Measurements from ENCODE around the gene GOLGA8H.
A peak's percentile ranks its signal among the peaks of the same experiment; 100 is the strongest.
"Not testable (repeated sequence)": the region's sequence is repeated elsewhere in the genome, so short reads cannot be mapped to it uniquely, and the experiment has no call there.

Gene GOLGA8H, protein sequence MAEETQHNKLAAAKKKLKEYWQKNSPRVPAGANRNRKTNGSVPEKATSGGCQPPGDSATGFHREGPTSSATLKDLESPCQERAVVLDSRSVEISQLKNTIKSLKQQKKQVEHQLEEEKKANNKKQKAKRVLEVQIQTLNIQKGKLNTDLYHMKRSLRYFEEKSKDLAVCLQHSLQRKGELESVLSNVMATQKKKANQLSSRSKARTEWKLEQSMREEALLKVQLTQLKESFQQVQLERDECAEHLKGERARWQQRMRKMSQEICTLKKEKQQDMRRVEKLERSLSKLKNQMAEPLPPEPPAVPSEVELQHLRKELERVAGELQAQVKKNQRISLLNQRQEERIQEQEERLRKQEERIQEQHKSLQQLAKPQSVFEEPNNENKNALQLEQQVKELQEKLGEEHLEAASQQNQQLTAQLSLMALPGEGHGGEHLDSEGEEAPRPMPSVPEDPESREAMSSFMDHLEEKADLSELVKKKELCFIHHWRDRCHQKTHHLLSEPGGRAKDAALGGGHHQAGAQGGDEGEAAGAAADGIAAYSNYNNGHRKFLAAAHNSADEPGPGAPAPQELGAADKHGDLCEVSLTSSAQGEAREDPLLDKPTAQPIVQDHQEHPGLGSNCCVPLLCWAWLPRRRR

DNA sequence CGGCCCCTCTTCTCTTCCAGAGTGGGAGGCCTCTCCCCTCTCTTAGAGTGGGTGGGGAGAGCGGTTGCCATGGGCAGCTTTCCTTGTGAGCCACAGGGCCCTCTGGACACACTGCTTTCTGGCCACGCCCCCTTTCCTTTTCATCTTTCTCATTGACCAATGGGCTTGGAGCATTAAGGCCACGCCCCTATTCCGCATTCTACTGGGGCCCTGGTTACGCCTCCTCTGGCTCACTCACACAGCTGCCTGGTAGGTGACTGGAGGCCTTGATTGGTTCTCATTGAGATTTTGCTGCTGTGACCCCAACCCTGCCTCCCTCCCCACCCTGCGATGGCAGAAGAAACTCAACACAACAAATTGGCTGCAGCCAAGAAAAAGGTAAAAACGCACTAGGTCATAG lies at the start of gene GOLGA8H:
Gene GOLGA8H, plus strand, starts transcription at position 233 of the 400 bp plus-strand sequence. Its CDS starts 98 bp downstream, at position 331.
- in situ Hi-C loops (cut with HindIII; ENCODE audit: low sequenced_read_pairs); DNase-seq (ENCODE audit: low read depth, low spot score); H3K4me3 ChIP-seq (ENCODE audit: low read depth, low read length): not testable (repeated sequence)

DNA sequence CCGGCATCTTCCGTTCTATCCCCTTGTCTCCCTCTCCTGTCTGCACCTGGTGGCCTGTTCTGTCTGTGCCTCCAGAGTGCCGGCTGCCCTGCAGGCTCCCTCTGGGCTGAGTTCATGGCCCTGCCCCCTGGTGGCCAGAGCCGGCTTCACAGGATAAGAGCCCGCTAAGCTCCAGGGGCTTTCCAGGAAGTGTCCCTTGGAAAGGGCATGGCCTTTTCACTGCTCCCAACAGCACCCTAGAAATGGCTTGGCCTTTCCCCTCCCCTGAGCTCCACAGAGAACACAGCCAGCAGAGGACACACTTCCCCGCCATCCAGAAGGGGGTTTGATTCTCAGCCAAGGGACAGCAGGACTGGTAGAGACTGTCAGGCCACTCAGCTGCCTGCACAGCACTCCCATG lies 36.9 kb upstream of the GOLGA8H start:
- H3K4me3 ChIP-seq (ENCODE audit: low read depth, low read length); DNase-seq (ENCODE audit: low read depth, low spot score); in situ Hi-C loops (cut with HindIII; ENCODE audit: low sequenced_read_pairs): not testable (repeated sequence)

DNA sequence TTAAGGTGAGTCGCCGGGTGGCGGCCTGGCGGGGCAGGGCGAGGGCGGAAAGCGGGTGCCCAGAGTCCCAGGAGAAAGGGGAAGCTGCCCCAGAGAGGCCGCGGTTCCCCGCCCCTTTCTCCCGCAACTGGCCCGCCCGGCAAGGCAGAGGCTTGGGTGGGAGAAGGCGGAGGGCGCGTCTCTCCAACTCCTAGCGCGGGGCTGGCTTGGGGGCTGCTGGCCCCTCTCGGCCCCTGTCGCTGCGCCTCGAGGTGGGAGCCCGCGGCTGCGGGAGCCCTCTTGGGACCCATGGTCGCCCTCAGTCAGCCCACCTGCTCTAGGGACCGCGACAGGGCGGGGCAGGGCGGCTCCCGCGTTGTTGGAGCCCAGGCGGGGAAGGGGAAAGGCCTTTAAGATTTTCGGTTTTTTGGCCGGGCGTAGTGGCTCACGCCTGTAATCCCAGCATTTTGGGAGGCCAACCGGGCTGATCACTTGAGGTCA lies 30.8 kb upstream of the GOLGA8H start:
- H3K4me3 ChIP-seq (ENCODE audit: low read depth, low read length); in situ Hi-C loops (cut with HindIII; ENCODE audit: low sequenced_read_pairs); DNase-seq (ENCODE audit: low read depth, low spot score): not testable (repeated sequence)

DNA sequence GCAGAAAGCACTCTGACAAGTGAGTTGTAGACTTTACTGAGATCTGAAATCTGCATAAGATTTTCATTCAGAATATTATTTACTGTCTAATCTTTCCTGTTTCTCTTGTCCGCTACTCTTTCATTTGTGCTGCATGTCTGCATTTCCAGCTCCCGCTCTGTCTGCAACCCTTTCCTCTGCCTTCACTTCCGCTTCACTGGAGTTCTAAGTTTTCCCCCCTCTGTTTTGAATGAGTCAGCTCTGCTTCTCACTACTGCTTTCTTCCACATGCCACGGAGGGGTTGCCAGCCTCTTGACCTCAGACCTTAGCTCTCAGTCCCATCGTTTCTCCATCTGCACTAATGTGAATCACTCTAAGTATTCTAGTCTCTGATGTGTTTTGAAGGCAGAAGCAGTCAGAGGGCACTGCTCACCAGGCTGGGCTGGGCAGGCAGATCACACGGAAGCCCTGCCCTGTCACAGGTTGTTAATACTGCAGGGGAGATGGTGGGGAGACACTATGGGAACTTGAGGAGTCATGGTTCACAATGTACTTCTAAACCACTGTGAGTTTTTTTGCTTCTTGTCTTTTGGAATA lies 24.3 kb upstream of the GOLGA8H start:
- in situ Hi-C loops (cut with HindIII; ENCODE audit: low sequenced_read_pairs), result not testable (repeated sequence)

DNA sequence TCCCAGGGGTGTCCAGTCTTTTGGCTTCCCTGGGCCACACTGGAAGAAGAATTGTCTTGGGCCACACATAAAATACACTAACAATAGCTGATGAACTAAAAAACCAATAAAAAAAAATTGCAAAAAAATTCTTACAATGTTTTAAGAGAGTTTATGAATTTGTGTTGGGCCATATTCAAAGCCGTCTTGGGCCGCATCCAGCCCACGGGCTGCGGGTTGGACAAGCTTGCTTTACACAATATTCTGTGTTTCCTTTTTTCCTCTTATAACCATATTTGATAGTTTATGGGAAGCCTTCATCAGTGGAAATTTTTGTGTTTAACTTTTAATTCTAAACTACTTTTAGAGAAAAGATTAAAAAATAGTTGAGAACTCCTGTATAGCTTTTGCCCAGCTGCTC lies 23.1 kb upstream of the GOLGA8H start:
- in situ Hi-C loops (cut with HindIII; ENCODE audit: low sequenced_read_pairs); H3K4me3 ChIP-seq (ENCODE audit: low read depth, low read length); DNase-seq (ENCODE audit: low read depth, low spot score): not testable (repeated sequence)

More for the DNA sequence above, 24.3 kb upstream of the GOLGA8H start:
- DNase-seq (ENCODE audit: low read depth, low spot score); H3K4me3 ChIP-seq (ENCODE audit: low read depth, low read length): not testable (repeated sequence)

DNA sequence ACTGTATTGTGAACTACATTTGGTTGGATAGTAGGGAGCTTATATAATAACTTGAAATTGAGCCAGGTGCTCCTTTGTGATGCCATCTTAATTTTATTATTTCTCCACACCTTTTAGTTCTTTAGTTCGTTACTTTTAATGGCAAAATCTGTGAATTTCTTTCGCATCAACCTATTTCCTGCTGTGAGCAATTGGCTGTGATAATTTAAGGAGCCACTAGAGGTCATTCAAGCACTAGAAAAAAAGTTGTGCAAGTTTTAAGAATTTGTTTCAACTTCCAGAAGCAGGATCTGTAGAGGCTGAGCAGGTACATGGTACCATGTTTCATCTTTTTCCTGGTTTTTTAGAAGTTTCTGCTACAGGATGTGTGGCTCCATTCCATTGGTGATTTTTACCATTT lies 4.9 kb upstream of the GOLGA8H start:
- in situ Hi-C loops (cut with HindIII; ENCODE audit: low sequenced_read_pairs); DNase-seq (ENCODE audit: low read depth, low spot score): not testable (repeated sequence)

DNA sequence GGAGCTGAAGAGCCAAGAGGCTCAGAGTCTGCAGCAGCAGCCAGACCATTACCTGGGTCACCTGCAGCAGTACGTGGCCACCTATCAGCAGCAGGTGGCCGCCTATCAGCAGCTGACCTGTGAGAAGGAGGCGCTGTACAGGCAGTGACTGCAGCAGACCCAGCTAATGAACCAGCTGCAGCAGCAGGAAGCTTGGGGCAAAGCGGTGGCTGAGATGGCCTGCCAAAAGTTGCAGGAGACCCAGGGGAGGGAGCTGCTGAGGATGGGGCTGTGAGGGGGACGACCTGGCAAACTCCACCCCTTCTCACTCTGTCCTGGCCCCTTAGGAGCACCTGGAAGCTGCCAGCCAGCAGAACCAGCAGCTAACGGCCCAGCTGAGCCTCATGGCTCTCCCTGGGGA lies 8.4 kb downstream of the GOLGA8H start:
- H3K4me3 ChIP-seq (ENCODE audit: low read depth, low read length); in situ Hi-C loops (cut with HindIII; ENCODE audit: low sequenced_read_pairs); DNase-seq (ENCODE audit: low read depth, low spot score): not testable (repeated sequence)

More for the DNA sequence above, 4.9 kb upstream of the GOLGA8H start:
- not testable (repeated sequence) for H3K4me3 ChIP-seq (ENCODE audit: low read depth, low read length)

DNA sequence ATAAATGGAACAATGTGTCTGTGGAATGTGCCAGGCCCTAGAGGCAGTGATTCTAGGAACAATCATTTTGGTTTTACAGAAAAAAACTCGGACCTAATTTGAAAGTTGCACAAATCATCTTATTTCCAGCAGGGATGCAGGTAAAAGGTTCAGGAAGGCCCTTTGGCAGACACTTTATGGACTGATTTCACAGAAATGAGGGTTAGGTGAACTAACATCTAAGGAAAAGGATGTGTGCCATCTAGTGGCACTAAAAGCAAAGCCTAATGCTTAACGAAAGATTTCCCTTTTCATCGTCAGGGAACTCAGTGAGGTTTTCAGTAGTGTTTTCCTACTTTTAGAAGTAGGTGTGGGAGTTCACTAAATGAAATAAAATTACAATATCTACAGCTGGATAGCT lies 17.5 kb downstream of the GOLGA8H start:
- in situ Hi-C loops (cut with HindIII; ENCODE audit: low sequenced_read_pairs); H3K4me3 ChIP-seq (ENCODE audit: low read depth, low read length): not testable (repeated sequence)
- peak; percentile 12 for DNase-seq (ENCODE audit: low read depth, low spot score)

DNA sequence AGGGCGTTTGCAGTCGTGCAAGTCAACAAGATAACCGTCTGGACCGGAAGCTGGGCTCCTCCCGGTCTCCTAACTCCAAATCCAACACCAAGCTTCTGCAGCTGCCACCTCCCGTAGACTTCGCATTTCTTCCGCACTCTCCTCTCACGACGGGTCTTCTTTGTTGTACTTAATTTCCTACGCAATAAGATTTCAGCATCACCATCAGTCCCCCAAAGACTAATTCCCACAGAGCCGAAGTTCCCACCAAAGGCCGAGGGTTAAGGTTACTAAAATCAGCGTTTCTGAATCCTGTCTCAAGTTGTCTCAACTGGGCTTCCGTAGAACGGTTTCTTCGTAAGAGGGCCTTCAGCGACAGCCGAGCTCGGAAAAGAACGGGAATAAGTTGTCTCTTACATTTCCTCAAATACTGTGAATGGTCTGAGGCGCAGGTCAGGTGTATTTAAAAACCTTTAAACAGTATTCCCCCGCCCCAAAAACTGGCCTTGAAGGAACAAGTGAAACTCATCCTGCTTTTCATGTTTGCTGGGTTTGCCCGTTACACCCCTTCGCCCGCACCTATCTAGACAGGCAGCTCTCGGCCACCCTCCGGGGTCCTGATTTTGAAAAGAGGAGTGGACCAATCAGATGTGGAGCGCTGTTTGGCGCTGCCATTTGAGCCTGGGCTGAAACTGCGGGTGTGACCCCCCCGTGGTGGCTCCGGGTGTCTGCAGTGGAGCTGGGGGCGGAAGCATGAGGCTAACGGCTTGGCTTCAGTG lies 21.8 kb downstream of the GOLGA8H start, which contains the start of gene ARHGAP11B:
Gene ARHGAP11B, plus strand, starts transcription at position 693 of the 758 bp plus-strand sequence.
- DNase-seq (ENCODE audit: low read depth, low spot score), result peak; percentile 98
- in situ Hi-C loops (cut with HindIII; ENCODE audit: low sequenced_read_pairs), result not testable (repeated sequence)
- H3K4me3 ChIP-seq (ENCODE audit: low read depth, low read length), result peak within 1 kb of the TSS; percentile 76

DNA sequence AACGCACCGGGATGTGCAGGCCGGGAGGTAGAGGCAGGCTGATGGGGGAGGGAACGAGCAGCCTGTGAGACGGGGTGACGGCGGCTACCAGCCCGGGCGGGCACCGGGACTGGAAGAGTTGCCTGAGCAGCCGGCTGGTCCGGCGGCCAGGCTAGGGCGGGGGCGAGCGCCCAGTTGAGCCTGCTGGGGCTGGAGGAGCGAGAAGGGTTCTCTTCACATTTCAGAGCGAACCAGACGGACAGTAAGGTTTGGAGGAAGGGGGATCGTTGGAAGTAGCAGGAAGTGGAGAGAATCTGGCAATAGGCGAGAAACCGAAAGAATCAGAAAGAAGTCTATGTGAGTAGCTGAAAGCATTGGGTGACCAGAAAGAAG lies 22.4 kb downstream of the GOLGA8H start:
- in situ Hi-C loops (cut with HindIII; ENCODE audit: low sequenced_read_pairs), result not testable (repeated sequence)
- H3K4me3 ChIP-seq (ENCODE audit: low read depth, low read length), result peak overlapping the region; percentile 76
- peak; percentile 29 for DNase-seq (ENCODE audit: low read depth, low spot score)

DNA sequence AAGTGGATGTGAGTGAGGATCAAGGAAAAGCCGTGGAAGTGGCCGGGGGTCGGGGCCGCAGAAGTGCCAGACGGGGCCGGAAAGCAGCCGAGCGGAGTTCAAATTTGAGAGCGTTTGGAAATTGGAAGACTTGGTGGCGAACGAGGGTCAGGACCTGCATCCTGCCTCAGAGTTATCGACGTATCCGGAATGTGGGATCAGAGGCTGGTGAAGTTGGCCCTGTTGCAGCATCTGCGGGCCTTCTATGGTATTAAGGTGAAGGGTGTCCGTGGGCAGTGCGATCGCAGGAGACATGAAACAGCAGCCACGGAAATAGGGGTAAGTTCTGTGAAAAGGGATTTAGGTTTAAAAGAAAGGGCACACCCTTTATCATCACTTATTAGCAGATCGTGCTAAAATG lies 22.8 kb downstream of the GOLGA8H start:
- peak overlapping the region; percentile 76 for H3K4me3 ChIP-seq (ENCODE audit: low read depth, low read length)
- in situ Hi-C loops (cut with HindIII; ENCODE audit: low sequenced_read_pairs); DNase-seq (ENCODE audit: low read depth, low spot score): not testable (repeated sequence)

All from astrocyte of the spinal cord (primary cell).